Kidney (tissue), 14 donors: ENCODE results near the gene NAB2. TPM values are rescaled to one million over a fixed set of nuclear protein-coding genes. Genes with fewer than 3 reads are reported as not detected.
A peak's percentile ranks its signal among the peaks of the same experiment; 100 is the strongest.

Source experiments
- DNase-seq, 5 donors: peaks; one replicate each; pipeline ENCODE4 v3.0.0-alpha.2; 2013 to 2020
- FAIRE-seq: peaks from 2 replicates; lab custom pipeline; 2012; peaks lifted over from hg19 to GRCh38; lab: Jason Lieb, UNC
- H3K27ac ChIP-seq, 2 donors: one replicate each; pipeline ENCODE4 v1.7.0; 2013; ENCODE audit warnings: low read depth in 2 of 2, low read length in 2 of 2, inconsistent platforms in 1 of 2
- H3K27me3 ChIP-seq: one replicate; pipeline ENCODE4 v1.7.1; 2013; ENCODE audit warnings: low read length, inconsistent platforms; ENCODE audit not compliant: control insufficient read depth, insufficient read depth
- H3K36me3 ChIP-seq, 3 donors: one replicate each; pipeline versions ENCODE4 v1.7.0 to v1.7.1; 2013; ENCODE audit warnings: low read length in 3 of 3, control low read depth in 1 of 3, inconsistent platforms in 1 of 3; ENCODE audit not compliant: insufficient read depth in 3 of 3, control insufficient read depth in 2 of 3
- H3K4me1 ChIP-seq, 3 donors: one replicate each; pipeline versions ENCODE4 v1.7.0 to v1.7.1; 2013; ENCODE audit warnings: low read length in 3 of 3, inconsistent platforms in 1 of 3, low read depth in 1 of 3; ENCODE audit not compliant: control insufficient read depth in 2 of 3, insufficient read depth in 2 of 3
- H3K4me3 ChIP-seq, 3 donors: one replicate each; pipeline versions ENCODE4 v1.7.0 to v1.8.1; 2013; ENCODE audit warnings: low read length in 3 of 3, control low read depth in 1 of 3, inconsistent platforms in 1 of 3
- H3K9ac ChIP-seq, 3 donors: one replicate each; pipeline versions ENCODE4 v1.7.0 to v1.7.1; 2013; ENCODE audit warnings: low read length in 3 of 3, control low read depth in 1 of 3, inconsistent platforms in 1 of 3
- H3K9me3 ChIP-seq, 3 donors: one replicate each; pipeline versions ENCODE4 v1.7.0 to v1.7.1; 2013; ENCODE audit warnings: low read length in 3 of 3, control low read depth in 1 of 3, inconsistent platforms in 1 of 3; ENCODE audit not compliant: control insufficient read depth in 2 of 3, insufficient read depth in 1 of 3
- intact Hi-C: fragments of 100-400 bp; cut with DNase I; formaldehyde crosslinking; loops from one replicate; pipeline ENCODE4 v1.11.1; 2022
- polyA plus RNA-seq: library from polyadenylated mRNA; stranded (reverse); fragments of 350-450 nt; fragmentation: Illumina TruSeq; extraction: RNeasy Lipid Tissue Mini Kit (QIAGEN cat#74804); gene quantifications from one replicate; pipeline ENCODE4 v1.2.3, GENCODE V29; 2014; ENCODE audit warnings: low read depth, low replicate concordance; ENCODE audit not compliant: insufficient read depth
- total RNA-seq: library from RNA; stranded (reverse); fragmentation: NEBNext Ultra II Directional; extraction: Animal tissue kit (Norgen Biotek cat#: 25700); gene quantifications from one replicate; pipeline ENCODE4 v1.2.1, GENCODE V29; 2021
- TF ChIP-seq, protein P1 (sequence below): IDR thresholded peaks from 3 replicates; pipeline ENCODE4 v1.5.1; 2012; ENCODE audit warnings: mild to moderate bottlenecking, moderate library complexity, borderline replicate concordance; ENCODE audit not compliant: insufficient read depth; ENCODE audit errors: extremely low read depth
- donor health status: control.
- donor health status: control.
- donor health status: control.
- donor health status: control.
- donor health status: control.
- donor health status: DM: yes; HTN: yes; CAD: no.
- donor health status: Normal renal cell carcinoma (clear cell type).

The NAB2 gene
- total and polyA plus RNA-seq, 2 donors from 2014 or later, result 13.9 to 28.0 TPM

DNA sequence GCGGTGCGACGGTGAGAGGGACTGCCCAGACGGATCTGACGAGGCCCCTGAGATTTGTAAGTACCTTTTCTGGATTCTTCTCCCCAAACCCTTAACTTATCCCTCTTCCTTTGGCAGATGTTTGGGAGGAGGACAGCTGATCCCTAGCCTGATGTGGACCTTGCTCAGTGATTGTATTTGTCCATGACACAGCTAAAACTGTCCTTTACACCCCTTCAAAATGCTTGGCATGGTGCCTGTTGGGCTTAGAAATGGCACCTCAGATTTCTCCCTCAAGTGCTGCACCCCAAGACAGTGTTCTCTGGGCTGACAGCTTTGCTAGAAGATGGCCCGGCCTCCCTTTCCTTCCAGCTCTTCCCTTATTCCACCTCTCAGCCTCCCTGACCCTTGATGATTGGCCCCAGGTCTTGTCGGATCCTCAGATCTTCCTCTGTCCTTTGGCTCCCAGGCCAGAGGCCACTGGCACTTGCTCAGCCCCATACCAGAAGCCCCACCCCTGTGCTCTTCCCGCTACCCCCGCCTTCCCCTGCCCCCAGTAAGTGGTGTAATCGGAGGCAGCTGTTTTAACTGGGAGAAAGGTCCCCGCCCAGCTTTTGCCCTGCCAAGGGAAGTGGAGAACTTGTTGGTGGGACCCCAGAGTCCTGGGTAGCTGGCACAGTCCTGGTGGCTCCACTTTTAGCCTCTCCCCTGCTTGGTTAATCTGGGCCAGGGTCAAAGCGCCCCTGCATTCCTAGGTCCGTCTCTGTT is 49.8 kb downstream of the NAB2 start:
- Histone ChIP-seq H3K9me3 (no peaks in the 10 kb centered on the region), H3K27ac (no peak overlapping the region), H3K36me3 (peaks cover 4 to 23% (median 7%) of the 10 kb centered on the region in 3 donors), H3K4me1 (peaks cover 0 to 2% (median 0%) of the 10 kb centered on the region in 3 donors), H3K9ac (no peak overlapping the region), H3K27me3 (no peaks in the 10 kb centered on the region), H3K4me3 (no peak overlapping the region)
- TF ChIP-seq, protein P1, sequence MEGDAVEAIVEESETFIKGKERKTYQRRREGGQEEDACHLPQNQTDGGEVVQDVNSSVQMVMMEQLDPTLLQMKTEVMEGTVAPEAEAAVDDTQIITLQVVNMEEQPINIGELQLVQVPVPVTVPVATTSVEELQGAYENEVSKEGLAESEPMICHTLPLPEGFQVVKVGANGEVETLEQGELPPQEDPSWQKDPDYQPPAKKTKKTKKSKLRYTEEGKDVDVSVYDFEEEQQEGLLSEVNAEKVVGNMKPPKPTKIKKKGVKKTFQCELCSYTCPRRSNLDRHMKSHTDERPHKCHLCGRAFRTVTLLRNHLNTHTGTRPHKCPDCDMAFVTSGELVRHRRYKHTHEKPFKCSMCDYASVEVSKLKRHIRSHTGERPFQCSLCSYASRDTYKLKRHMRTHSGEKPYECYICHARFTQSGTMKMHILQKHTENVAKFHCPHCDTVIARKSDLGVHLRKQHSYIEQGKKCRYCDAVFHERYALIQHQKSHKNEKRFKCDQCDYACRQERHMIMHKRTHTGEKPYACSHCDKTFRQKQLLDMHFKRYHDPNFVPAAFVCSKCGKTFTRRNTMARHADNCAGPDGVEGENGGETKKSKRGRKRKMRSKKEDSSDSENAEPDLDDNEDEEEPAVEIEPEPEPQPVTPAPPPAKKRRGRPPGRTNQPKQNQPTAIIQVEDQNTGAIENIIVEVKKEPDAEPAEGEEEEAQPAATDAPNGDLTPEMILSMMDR, result no peak
- DNase-seq, result peak in 1 of 5 donors; percentile 87
- intact Hi-C loops, result no loop called here
- no peak for FAIRE-seq

- no peak overlapping the region for H3K27ac ChIP-seq
- no peaks in the 10 kb centered on the region for H3K27me3 ChIP-seq
- intact Hi-C loops, result no loop called here
- peaks cover 7 to 27% (median 9%) of the 10 kb centered on the region in 3 donors for H3K36me3 ChIP-seq
- no peak overlapping the region for H3K9ac ChIP-seq
- TF ChIP-seq, protein P1, result no peak
- no peak overlapping the region for H3K4me3 ChIP-seq
- no peak for FAIRE-seq
- peaks cover 0 to 2% (median 0%) of the 10 kb centered on the region in 3 donors for H3K4me1 ChIP-seq
- H3K9me3 ChIP-seq, result no peaks in the 10 kb centered on the region
- DNase-seq, result no peak
Observed at GRCh38 chr12:57139796-57140649, 51.1 kb downstream of the NAB2 start.

- Histone ChIP-seq H3K27ac (no peak overlapping the region), H3K4me3 (no peak overlapping the region), H3K9ac (no peak overlapping the region), H3K4me1 (peaks cover 0 to 4% (median 0%) of the 10 kb centered on the region in 3 donors), H3K9me3 (no peaks in the 10 kb centered on the region), H3K27me3 (no peaks in the 10 kb centered on the region), H3K36me3 (peaks cover 13 to 32% (median 17%) of the 10 kb centered on the region in 3 donors)
- FAIRE-seq, result no peak
- DNase-seq, result no peak
- intact Hi-C loops, result no loop called here
- TF ChIP-seq, protein P1, result no peak
Observed at GRCh38 chr12:57141249-57141648, 52.3 kb downstream of the NAB2 start.
